Loucy (cell line): Measurements from ENCODE around the gene IL1R1.

ENCODE experiments used
- EZH2phosphoT487 ChIP-seq: fragments of 200-600 bp; IDR thresholded peaks from 2 replicates; pipeline ENCODE4 v1.6.1; 2018; ENCODE audit warnings: antibody characterized with exemption, mild to moderate bottlenecking, moderate library complexity, borderline replicate concordance
- TF ChIP-seq, protein P1 (sequence below): fragments of 200-600 bp; sonication (generic); conservative IDR thresholded peaks from 2 replicates; pipeline ENCODE4 v1.5.1; 2014; ENCODE audit warnings: mild to moderate bottlenecking, antibody characterized with exemption, low read length

DNA sequence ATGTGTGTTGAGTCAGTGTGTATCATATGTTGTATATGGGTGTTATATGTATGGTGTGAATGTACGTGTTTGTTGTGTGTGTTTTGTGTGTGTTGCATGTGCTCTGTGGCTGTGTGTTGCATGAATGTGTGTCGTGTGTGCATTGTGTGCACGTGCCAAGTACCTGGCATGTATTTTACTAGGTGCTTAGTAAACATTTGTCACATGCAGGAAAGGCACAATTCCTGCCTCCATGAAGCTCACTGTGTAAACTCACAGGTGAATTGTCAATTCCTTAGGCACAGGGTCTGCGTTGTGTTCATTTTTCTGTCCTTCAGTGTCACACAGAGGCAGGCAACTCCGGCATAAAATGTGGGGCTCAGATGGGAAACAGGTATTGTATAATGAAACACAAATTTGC lies 22.3 kb upstream of the IL1R1 start:
- TF ChIP-seq, protein P1, sequence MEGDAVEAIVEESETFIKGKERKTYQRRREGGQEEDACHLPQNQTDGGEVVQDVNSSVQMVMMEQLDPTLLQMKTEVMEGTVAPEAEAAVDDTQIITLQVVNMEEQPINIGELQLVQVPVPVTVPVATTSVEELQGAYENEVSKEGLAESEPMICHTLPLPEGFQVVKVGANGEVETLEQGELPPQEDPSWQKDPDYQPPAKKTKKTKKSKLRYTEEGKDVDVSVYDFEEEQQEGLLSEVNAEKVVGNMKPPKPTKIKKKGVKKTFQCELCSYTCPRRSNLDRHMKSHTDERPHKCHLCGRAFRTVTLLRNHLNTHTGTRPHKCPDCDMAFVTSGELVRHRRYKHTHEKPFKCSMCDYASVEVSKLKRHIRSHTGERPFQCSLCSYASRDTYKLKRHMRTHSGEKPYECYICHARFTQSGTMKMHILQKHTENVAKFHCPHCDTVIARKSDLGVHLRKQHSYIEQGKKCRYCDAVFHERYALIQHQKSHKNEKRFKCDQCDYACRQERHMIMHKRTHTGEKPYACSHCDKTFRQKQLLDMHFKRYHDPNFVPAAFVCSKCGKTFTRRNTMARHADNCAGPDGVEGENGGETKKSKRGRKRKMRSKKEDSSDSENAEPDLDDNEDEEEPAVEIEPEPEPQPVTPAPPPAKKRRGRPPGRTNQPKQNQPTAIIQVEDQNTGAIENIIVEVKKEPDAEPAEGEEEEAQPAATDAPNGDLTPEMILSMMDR, result no peak
- no peak for TF ChIP-seq EZH2phosphoT487
